ENCODE measurements around the gene TMEM255A.

The TMEM255A gene

DNA sequence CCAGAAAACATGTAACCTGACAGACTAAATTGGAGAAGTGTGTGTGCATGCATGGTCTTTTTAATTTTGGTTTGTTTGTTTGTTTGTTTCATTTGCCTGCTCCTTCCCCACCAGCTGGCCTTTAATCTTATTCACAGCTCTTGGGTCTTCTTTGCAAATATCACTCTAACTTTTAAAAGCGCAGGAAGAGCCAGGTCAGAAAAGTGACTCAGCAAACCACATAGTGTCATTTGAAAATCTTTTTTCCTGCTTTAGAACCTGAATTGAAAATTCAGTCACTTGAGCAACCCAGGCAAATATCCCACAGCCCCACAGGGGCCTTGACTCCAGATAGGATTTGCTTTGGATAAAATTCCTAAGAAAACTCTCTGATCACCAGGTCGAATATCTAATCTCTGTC is 4.6 kb downstream of the TMEM255A start:
- DNase-seq, result no peak

DNA sequence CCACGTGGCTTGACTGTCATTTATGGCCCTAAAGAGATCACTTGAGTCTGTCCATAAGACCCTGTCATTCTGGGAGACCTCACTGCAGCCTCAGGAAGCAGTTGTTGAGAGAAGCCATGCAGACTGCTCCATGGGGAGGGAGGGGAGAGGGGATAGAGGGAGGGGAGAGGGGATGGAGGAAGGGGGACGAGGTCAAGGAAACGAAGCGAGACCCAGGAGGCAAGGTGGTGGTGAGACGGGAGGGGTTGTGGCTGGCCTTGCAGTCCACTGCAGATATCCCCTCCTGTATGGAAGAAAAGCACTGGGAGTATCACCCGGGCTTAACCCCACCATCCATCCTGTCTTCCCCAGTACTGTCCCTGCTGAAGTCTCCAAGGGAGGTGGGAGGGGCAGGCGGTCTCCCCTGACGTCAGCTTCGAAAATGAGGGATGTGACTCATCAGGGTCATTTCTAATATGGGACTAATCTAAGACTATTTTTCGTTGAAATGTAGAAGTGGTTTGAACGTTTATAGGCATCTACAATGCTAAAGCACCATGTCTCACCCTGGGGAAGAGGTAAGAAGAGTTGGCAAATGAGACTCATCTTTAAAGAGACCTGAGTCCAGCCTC is 5.6 kb downstream of the TMEM255A start:
- peak; percentile 17 for DNase-seq

DNA sequence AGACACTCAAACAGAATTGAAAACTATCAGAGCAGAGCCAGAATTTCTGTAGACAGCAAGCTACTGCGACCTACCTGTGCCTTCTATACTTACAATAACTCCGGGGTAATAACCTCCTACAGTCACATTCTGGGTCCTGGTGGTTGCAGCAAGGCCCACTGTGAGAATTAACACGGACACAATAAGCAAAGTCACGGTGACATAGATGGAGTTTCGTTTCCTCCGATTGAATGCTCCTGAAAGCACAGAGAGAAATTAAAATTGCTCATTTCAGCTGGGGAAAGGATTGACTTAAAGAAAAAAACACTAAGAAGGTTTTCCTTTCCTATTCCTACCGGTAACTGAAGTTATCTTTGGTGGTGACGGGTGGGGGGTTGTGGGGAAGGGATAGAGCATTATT is 7.0 kb downstream of the TMEM255A start:
- no peak for DNase-seq

DNA sequence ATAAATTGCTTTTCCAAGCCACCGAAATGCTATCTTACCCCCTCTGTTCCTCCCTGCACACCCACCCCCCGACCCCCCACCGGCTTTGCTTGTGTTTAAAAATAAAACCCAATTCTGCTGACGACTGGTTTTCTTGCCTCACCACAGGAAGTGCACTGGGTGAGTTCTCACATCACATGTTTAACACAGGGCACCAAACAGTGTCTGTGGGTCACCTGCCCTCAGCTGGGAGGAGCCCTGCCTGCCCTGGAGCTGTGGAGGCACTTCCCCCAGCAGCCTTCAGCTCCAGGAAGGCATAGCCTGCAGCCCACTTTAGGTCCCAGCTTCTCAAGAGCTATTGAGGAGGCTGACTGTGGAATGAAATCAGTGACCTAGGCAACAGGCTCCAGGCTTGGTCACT is 8.8 kb downstream of the TMEM255A start:
- no peak for DNase-seq

DNA sequence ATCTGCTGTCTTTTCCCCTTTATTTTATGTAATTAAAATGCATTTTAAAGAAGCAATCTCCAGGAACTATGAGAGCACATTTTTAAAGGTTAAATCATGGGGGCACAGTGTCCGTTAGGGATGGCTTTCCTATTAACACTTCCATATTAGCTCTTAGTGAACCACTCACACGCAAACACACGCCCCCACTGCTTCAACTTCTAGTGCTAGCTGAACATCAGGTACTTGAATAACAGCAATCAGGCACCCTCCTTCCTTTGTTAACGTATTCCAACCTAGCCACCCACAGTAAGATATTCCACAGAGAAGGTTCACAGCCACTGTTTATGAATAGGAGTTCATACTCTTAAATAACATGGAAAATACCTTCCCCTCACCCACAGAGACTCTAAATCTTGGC is 9.3 kb downstream of the TMEM255A start:
- DNase-seq, result no peak

DNA sequence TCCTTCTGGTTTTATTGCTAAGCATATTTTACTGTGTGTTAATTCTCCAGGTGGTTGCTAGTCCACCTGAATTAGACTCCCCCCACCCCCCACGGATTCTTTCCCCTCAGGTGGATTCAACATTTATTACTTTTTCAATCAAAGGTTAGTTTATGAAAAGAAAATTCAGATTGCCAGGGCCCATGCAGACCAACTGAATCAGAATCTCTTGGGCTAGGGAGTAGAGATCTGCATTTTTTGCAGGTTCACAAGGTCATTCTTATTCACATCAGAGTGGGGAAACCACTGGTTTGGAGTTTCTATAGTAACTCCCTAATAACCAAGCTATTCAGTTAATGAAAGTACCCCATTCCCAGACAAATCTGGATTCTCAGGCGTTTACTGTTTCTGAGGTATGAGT is 9.8 kb downstream of the TMEM255A start:
- no peak for DNase-seq

DNA sequence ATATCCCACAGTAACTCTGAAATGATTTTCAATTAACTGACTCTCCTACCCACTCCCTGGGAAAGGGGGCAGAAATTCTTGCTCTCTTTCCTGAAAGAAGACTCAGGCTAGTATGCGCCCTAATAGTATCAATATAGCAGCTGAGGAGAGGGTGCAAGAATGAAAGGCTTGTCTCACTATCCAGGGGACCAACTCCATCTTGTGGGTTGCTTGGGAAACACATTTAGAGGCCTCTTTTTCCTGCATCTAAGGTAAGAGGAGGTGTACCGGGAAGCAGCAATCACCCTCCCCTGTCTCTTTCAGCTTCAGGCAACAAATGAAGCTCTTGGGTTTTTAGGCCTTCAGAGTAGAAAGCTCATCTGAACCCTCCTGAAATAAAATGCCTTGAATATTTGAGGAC is 11.3 kb downstream of the TMEM255A start:
- DNase-seq, result no peak

DNA sequence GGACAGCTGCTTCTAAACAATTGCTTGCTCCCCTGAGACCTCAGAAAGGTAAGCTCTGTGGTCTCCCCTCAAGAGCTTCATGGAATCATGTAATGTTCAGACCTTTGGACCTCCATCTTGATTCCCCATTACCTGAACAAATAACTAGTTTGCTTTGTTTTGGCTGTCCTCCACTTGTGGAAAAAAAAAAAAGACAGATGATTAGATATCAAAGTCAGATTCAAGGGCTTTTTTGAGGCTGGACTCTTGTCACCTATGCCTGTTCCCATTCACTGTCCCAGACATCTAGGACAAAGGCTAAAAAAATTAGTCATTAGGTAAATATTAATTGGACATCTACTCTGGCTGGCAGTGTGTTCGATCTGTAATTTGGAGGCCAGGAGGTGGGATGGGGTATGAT is 13.3 kb downstream of the TMEM255A start:
- no peak for DNase-seq

DNA sequence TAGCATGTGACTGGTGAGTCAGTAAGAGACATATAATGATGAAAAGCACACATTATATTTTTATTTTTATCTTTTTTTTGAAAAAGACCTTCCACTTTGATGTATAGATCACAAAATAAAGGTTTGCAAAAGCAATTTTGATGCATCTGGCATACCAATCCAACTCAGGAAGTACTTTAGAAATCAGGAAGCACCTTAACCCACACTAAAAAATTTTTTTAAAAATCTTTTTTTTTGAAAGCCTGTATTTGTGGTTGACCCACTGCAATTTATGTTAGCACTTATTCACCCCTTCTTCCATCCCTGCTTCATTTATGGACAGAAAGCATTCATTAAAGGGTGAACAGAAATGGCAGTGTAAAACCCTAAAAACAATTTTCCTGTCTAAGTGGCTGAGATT is 16.6 kb downstream of the TMEM255A start:
- no peak for DNase-seq

DNA sequence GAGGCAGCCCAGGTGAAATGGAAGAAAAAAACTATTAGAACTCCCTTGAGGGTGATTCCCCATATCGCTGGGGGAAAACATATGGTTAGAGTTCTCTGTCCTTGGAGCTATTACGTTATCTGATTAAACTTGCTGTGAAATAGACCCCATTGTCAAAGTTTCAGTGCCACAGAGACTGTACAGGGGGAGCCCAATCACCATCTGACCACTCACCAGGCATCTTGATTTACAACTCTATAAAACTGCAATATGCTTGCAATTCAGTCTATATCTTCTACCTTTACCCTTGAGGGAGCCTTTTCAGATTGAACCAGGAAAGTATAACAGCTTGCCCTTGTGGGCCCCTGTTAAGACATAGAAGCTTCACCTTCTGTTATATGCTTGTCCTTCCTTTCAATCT is 18.2 kb downstream of the TMEM255A start:
- DNase-seq, result no peak

DNA sequence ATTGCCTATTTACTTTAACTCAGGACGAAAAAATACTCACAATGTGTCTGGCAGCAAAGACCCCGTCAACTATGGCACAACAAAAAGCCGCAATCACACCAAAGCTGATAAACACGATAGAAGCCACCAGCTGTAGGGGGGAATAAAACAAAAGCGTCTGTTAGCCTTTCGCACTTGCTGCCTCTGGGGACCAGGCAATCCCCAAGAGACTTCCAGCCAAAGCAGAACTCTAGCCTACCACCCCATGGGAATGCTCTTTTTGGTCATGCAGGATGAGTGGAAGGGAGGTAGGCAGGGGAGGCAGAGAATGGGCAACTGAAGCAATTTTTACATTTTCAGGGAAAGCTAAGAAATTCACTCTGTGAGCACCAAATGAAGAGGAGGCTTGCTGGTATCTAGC is 20.1 kb downstream of the TMEM255A start:
- DNase-seq, result no peak

DNA sequence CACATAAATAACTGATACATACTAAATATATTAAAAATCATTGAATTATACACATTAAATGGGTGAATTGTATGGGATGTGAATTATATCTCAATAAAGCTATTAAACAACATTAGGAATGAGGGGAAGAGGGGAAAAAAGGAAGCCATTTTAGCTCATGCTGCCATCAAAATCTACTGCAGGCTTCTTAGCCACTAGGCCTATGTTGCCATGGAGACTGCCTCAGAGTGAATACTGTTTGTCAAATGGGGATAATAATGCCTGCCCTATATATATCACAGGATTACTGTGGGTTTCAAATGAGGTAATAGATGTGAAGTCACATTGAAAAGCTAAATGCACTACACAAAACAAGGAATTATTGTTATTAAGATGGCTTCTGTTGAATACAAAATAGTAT is 21.2 kb downstream of the TMEM255A start:
- no peak for DNase-seq

DNA sequence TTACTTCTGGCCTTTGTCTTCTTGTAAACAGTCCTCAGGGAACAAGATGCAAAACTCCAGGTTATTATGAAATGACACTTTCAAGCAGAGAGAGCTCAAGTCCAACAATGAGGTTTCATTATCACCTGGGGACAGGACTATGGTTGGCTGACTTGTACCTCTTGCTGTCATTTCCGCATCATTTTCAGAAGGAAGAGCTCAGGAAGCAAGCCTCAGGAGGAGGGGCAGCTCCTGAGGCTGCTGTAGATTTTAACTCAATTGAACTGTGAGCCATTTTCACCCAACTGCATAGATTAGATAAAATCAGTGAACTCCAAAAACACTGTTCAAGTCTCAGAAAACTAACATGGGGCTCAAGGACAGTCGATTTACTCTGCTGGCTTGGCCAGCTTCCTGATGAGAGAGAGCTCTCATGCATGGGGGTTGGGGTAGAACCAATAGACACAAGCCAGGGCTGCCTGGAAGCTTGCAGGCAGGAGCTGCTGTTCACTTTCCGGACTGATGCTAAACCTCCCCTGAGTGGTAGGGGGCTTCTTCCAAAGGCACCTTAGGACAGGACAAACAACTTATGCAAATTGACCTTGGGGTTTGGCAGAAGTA is 23.6 kb downstream of the TMEM255A start:
- no peak for DNase-seq

DNA sequence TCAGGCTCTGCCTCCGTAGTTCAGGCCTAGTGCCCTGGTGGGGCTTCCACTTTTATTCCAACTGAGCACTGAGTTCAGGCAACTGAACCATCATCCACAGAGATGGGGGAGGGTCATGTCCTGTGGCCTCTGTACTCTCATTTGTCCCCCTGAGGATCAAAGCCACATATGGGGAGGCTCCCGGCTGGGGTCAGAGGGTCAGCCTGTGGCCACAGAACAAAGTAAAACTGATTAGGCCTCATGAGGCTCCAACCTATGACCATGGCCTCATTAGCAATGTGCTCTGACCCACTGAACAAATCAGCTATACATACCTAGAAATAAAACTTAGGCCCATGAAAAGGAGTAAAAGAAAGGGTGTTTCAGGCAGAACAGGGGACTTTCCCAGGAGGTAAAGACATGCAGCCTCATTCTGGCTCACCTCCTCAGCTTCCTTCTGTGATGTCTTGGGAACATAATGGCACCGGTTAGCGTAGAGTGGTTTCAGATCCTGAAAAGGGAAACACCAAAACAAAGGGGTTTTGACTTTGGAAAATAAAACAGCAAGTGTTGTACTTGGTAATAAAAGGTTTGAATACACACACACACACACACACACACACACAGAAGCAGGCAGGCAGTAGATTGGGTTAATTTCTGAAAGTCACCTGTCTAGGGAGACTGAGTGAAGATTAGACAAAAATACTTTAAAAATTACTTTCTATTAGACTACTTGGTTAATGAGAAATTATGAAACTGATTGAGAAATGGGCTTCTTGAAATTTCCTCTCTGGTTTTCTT is 24.3 kb downstream of the TMEM255A start:
- DNase-seq, result no peak

DNA sequence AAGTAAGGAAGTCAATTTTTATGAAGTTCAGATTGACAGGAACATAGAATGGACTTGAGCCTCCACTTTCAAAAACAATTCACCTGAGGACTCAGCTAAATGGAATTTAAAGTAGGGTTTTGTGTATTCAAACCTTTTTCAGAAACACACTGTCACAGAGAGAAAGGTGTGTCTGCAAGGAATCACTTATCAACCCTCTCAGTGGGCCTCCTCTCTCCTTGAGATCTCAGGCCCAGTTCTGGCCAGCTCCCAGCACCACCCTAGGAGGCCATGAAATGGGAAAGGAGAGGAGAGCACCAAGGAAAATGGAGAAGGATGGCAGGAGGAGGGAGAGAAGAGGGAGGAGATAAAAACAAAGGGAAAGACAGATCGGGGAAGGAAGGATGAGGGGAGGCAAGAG is 28.6 kb downstream of the TMEM255A start:
- DNase-seq, result no peak

DNA sequence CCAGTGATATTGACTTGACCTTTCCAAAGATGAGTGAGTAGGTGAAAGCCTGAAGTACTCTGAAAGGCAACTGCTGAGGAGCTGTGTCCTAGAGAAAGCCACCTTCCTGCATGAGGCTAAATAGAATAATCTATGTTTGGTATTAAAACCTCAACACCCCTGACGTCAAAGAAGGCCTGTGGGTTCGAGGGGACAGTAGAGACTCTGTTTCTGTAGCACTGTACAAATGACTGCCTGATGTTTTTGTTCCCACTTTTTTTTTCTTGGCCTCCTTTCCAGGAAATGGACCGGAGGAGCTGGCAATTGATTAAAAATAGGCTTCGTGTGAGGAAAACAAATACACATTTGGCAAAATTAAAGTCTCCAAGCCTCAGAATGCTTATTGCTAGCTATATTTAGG is 29.5 kb downstream of the TMEM255A start:
- DNase-seq, result no peak

DNA sequence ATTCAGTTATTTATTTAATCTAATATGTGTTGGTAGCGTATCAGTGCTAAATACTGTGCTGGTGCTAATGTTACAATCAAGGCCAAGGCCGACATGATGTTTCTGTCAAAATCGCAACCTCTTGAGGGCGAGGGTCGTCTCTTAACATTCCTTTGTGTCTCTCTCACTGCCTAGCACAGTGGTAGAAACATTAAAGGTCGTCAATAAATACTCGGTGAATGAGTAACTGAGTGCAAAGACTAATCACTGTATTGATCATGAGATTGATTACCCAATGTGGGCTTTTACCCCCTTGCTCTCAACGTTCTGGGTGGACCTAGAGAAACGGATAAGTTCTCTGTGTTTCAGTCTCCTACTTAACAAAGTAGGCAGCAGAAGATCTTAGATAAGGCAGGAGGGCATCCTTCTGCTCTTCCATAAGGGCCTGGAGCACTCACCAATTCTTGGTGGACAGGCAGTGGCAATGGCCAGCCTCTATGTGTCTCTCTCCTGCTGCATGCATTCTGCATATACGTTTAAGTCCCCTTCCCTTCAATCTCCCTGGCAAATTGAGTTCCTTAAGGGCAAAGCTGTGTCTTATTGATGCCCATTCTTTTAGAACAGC is 30.1 kb downstream of the TMEM255A start:
- DNase-seq, result no peak

DNA sequence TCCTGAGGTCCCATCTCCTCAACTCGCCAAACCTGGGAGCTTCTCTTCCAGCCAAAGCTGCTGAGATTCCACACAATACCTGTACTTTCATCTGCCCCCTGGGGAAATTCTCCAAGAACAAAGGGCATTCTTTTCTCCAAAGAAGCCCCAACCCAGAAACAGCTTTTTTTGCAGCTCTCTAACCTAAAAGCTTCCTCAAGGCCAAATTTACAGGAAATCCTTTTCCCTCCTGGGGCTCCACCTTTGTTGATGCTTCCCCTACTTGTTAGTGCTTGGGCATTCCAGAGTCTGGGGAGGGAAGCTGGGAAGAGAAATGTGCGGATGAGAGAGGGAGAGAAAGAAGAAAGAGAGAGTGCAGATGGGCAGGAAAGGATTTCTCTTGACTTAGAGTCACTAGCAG is 36.3 kb downstream of the TMEM255A start:
- DNase-seq, result no peak

DNA sequence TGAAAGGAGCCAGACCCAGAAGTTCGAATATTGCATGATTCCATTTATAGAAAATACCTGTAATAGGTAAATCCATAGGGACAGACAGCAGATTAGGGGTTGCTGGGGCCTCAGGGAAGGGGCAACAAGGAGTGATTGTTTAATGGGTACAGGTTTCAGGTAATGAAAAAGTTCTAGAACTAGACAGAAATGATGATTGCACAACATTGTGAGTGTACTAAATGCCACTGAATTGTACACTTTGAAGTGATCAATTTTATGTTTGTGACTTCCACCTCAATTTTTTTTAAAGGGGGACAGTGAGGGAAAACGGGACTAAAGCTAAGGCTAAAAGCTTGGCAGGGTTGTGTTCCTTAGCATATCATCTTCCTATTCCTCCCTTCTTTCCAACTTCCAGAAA is 37.1 kb downstream of the TMEM255A start:
- DNase-seq, result no peak

DNA sequence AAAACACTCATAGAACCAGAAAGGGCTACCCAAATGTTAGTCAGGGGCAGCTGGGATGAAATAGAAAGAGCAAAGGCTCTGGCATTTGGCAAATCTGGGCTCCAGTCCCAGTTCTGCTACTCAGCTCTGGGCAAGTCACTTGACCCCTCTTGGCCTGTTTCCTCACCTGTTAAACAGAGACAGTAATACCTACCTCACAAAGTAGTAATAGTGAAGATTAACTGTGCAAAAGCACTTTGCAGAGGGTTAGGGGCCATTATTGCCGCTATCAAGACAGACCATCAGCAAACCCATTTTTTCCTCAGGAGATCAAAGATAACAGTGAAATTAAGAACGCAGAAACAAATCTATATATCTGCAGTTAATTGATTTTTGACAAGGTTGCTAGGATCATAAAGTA is 40.0 kb downstream of the TMEM255A start:
- DNase-seq, result no peak

DNA sequence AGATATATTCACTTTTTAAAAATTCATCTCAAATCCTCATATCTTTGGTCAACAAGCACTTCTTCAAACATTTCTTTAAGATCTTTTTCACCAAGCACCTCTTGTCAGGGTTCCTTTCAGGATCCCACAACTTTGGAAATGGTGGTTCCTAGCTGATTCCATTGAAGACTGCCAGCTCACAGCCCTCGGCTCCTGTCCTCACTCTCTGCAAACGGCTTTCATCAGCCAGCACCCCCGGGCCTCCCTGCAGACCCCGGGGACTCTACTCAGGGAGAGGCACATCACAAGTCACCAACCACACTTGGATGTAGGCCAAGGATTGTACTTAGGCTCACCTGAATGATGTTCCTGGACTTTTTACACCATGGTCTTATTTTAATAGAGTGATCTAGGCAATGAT is 40.7 kb downstream of the TMEM255A start:
- no peak for DNase-seq

DNA sequence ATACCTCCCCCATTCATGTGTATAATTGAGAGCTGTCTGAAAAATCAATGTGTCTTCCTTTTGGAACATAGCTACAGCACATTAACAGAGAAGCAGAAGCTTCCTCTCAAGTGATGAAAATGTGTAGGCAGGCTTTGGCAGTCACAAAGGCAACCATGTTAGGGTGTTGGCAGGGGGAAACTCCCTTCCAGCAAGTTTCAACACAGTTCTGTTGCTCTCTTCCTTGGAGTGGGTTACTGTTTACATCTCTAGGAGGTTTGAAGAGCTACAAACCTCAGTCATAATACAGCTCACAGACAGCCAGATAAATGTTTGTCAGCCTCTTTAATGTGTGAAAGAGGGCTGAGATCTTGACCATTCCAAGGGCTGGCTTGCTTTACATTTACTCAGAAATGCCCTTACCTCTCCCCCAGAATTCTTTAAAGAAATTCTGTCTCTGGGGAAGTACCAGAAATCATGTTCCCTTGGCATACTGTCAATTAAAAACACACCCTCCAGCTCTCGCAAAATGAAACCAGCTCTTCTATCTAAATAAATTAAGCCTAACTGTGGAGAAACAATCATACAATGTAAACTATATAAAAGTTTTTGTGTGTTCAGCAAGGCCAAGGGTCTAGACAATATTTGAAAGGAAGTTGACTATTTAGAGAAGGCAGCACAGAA is 41.8 kb downstream of the TMEM255A start:
- DNase-seq, result no peak

DNA sequence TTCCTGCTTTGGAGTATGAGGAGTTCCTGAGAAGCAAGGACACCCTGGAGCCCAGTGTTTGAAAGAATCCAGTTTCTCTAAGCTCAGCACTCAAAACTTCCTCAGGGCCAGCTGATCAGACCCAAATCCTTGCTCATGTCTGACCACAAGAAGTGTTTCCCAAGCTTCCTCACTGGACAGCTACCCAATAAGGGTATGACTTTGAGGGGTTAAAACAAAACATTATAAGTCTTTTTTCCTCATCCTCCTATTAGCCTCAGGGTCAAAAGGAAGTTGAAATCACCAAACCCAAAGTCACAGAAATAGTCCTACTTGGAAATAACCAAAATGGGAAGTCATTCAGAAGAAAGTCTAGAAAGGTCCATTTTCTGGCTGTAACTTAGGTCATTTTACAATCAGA is 46.9 kb downstream of the TMEM255A start:
- no peak for DNase-seq
